Measurements from ENCODE around the gene UNC93B1.
"Not testable (repeated sequence)": the region's sequence is repeated elsewhere in the genome, so short reads cannot be mapped to it uniquely, and the experiment has no call there.

- not testable (repeated sequence) for TF ChIP-seq CTCF (conservative IDR thresholded peaks at IDR 0.05; ENCODE audit: low read length); EZH2phosphoT487 (IDR thresholded peaks at IDR 0.05; ENCODE audit: borderline replicate concordance)
These were observed 9.5 kb downstream of the UNC93B1 start for GRCh38 chr11:67994387-67994786.

Data from Loucy (cell line).